GM19324 (cell line): ENCODE results near the gene TSN.

ENCODE experiments used
- ATAC-seq: cut with Tn5 transposase; IDR thresholded peaks from one replicate; pipeline ENCODE4 v1.9.1; 2021; ENCODE audit warnings: mild to moderate bottlenecking, moderate library complexity; ENCODE audit not compliant: unreplicated experiment, low FRiP score

The TSN gene

GRCh38 chr2:121741450-121741849, 14.0 kb upstream of the TSN start:
- ATAC-seq = no peak

GRCh38 chr2:121746071-121746578, 9.3 kb upstream of the TSN start:
- ATAC-seq = no peak

- no peak for ATAC-seq
Observed at GRCh38 chr2:121748202-121748601, 7.2 kb upstream of the TSN start.

- ATAC-seq = no peak
Observed at GRCh38 chr2:121754851-121755236, 607 bp upstream of the TSN start.

- ATAC-seq = no peak
Observed at GRCh38 chr2:121764681-121765228, 9.3 kb downstream of the TSN start.

GRCh38 chr2:121766624-121767023, 11.2 kb downstream of the TSN start:
- ATAC-seq = no peak

GRCh38 chr2:121768143-121768755, 12.8 kb downstream of the TSN start:
- ATAC-seq = no peak

- ATAC-seq = no peak
Observed at GRCh38 chr2:121771976-121772742, 16.7 kb downstream of the TSN start.

- no peak for ATAC-seq
Observed at GRCh38 chr2:121774235-121774634, 18.8 kb downstream of the TSN start.

- no peak for ATAC-seq
Observed at GRCh38 chr2:121776361-121776760, 20.9 kb downstream of the TSN start.

- no peak for ATAC-seq
Observed at GRCh38 chr2:121776885-121777698, 21.6 kb downstream of the TSN start.

- ATAC-seq = no peak
Observed at GRCh38 chr2:121777699-121778058, 22.2 kb downstream of the TSN start.

GRCh38 chr2:121778741-121779487, 23.5 kb downstream of the TSN start:
- ATAC-seq = no peak

GRCh38 chr2:121783180-121783579, 27.7 kb downstream of the TSN start:
- ATAC-seq = no peak

GRCh38 chr2:121788685-121789084, 33.2 kb downstream of the TSN start:
- ATAC-seq = no peak

GRCh38 chr2:121790276-121790956, 35.0 kb downstream of the TSN start:
- no peak for ATAC-seq

GRCh38 chr2:121791290-121791689, 35.8 kb downstream of the TSN start:
- no peak for ATAC-seq

GRCh38 chr2:121791801-121792221, 36.4 kb downstream of the TSN start:
- ATAC-seq = no peak

GRCh38 chr2:121793816-121794215, 38.4 kb downstream of the TSN start:
- ATAC-seq = no peak

- ATAC-seq = no peak
Observed at GRCh38 chr2:121794233-121794632, 38.8 kb downstream of the TSN start.
